Measurements from ENCODE around the gene NEMP2.

DNA sequence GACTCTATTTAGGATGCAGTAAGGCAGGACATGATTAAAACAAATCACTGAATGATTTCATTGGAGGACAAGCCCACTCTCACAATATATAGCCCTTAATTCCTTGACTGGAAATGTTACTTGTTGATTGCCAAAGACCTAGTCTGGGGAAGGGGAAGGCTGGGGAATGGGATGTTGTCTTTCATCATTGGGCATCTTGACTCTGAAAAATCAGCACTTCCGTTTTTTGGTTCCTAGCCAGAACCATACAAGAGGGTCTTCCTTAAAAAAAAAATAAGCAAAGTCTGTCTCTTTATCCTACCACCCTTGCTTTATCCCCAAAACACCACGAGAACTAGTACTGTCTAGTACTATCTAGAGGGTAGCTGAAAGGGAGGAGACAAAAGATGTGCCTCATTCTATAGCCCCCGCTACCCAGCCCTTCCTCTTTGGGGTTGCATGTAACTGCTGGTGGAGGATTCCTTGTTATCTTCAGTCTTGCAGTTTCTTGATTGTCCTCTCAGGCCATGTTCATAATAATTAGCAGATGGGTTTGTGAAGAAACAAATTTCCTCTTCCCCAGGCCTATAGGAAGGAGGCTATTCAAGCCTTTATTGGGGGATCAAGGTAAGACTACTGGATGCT lies 55.8 kb downstream of the NEMP2 start:
- TF ChIP-seq, protein P1, sequence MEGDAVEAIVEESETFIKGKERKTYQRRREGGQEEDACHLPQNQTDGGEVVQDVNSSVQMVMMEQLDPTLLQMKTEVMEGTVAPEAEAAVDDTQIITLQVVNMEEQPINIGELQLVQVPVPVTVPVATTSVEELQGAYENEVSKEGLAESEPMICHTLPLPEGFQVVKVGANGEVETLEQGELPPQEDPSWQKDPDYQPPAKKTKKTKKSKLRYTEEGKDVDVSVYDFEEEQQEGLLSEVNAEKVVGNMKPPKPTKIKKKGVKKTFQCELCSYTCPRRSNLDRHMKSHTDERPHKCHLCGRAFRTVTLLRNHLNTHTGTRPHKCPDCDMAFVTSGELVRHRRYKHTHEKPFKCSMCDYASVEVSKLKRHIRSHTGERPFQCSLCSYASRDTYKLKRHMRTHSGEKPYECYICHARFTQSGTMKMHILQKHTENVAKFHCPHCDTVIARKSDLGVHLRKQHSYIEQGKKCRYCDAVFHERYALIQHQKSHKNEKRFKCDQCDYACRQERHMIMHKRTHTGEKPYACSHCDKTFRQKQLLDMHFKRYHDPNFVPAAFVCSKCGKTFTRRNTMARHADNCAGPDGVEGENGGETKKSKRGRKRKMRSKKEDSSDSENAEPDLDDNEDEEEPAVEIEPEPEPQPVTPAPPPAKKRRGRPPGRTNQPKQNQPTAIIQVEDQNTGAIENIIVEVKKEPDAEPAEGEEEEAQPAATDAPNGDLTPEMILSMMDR (IDR thresholded peaks at IDR 0.05), result no peak
- no peak for TF ChIP-seq POLR2A (IDR thresholded peaks at IDR 0.05)

All from lower leg skin (tissue), 3 donors.